Common myeloid progenitor, CD34-positive (primary cell): ENCODE measurements around the gene DLGAP3.
"Not testable (repeated sequence)": the region's sequence is repeated elsewhere in the genome, so short reads cannot be mapped to it uniquely, and the experiment has no call there.

ENCODE experiments used
- CTCF ChIA-PET: fragments of 350-600 bp; sonication (Branson Sonifier 250); formaldehyde crosslinking; loops from one replicate; lab custom pipeline; 2021; ENCODE audit warnings: antibody characterized with exemption; lab: Charles Lee
- POLR2A ChIA-PET: fragments of 350-600 bp; sonication (Branson Sonifier 250); formaldehyde crosslinking; loops from one replicate; lab custom pipeline; 2021; ENCODE audit warnings: antibody characterized with exemption; lab: Charles Lee
- DNase-seq, 3 donors: peaks; one replicate each; pipeline versions ENCODE4 v3.0.0 to v3.0.0-alpha.2; 2013
- H3K27ac ChIP-seq, 2 experiments: 1 replicate in 1 of 2; 2 replicates in 1 of 2; pipeline ENCODE4 v1.7.0; 2013; ENCODE audit warnings: inconsistent platforms in 2 of 2, low read length in 2 of 2, mild to moderate bottlenecking in 2 of 2, low read depth in 1 of 2, moderate library complexity in 1 of 2; ENCODE audit not compliant: severe bottlenecking in 2 of 2, insufficient read depth in 1 of 2, poor library complexity in 1 of 2
- H3K27me3 ChIP-seq, 5 experiments: replicated peaks in 2 of 5; 1 replicate in 3 of 5; 2 replicates in 2 of 5; pipeline versions ENCODE4 v1.6.1 to v1.7.0; 2013; ENCODE audit warnings: low read length in 4 of 5, mild to moderate bottlenecking in 2 of 5, moderate library complexity in 2 of 5, inconsistent platforms in 1 of 5; ENCODE audit not compliant: insufficient read depth in 5 of 5, control insufficient read depth in 4 of 5
- H3K36me3 ChIP-seq, 4 experiments: 1 replicate in 2 of 4; 2 replicates in 2 of 4; pipeline versions ENCODE4 v1.6.1 to v1.7.0; 2013; ENCODE audit warnings: low read length in 3 of 4, control low read depth in 1 of 4, mild to moderate bottlenecking in 1 of 4; ENCODE audit not compliant: control insufficient read depth in 4 of 4, insufficient read depth in 4 of 4
- H3K4me1 ChIP-seq, 4 experiments: 1 replicate in 3 of 4; 2 replicates in 1 of 4; pipeline versions ENCODE4 v1.6.1 to v1.7.1; 2013; ENCODE audit warnings: low read length in 3 of 4, mild to moderate bottlenecking in 3 of 4, control low read depth in 1 of 4, inconsistent platforms in 1 of 4, moderate library complexity in 1 of 4; ENCODE audit not compliant: control insufficient read depth in 4 of 4, insufficient read depth in 4 of 4; ENCODE audit errors: control extremely low read depth in 1 of 4
- H3K4me3 ChIP-seq, 7 experiments: 1 replicate in 4 of 7; 2 replicates in 3 of 7; pipeline versions ENCODE4 v1.5.1 to v1.7.0; 2013; ENCODE audit warnings: mild to moderate bottlenecking in 7 of 7, low read length in 6 of 7, moderate library complexity in 6 of 7, inconsistent platforms in 2 of 7, low read depth in 2 of 7, control low read depth in 1 of 7; ENCODE audit not compliant: insufficient read depth in 4 of 7, control insufficient read depth in 1 of 7; ENCODE audit errors: extremely low read depth in 1 of 7
- H3K9me3 ChIP-seq, 5 experiments: 1 replicate in 4 of 5; 2 replicates in 1 of 5; pipeline versions ENCODE4 v1.6.1 to v1.7.1; 2013; ENCODE audit warnings: low read length in 4 of 5, mild to moderate bottlenecking in 2 of 5, inconsistent platforms in 1 of 5, low read depth in 1 of 5, moderate library complexity in 1 of 5; ENCODE audit not compliant: control insufficient read depth in 4 of 5, insufficient read depth in 2 of 5; ENCODE audit errors: control extremely low read depth in 1 of 5
- WGBS: methylation state at CpG from one replicate; pipeline ENCODE4 v1.1.5; 2013; ENCODE audit not compliant: insufficient coverage; 5-methylcytosine and 5-hydroxymethylcytosine counted together

Gene DLGAP3

DNA sequence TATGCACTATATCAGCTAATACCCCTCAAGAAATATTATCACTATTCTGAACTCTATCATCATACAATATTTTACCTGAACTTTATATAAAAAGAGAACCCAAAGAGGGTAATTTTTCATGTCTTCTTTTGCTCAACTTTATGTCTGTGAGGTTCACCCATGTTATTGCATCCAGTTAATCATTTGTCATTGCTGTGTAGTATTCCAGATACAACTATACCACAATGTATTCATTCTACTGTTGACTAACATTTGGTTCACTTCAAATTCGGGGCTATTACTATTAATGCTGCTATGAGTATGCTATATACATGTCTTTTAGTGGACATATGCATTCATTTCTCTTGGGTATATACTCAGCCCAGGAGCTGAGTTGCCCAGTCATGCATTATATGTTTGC lies 21.0 kb upstream of the DLGAP3 start:
- Histone ChIP-seq H3K36me3 (no peaks in the 10 kb centered on the region), H3K4me1 (no peaks in the 10 kb centered on the region), H3K9me3 (peaks cover 0 to 3% (median 0%) of the 10 kb centered on the region in 5 experiments), H3K27me3 (peaks cover 0 to 1% (median 0%) of the 10 kb centered on the region in 5 experiments), H3K4me3 (no peak overlapping the region), H3K27ac (no peak overlapping the region)
- DNase-seq: no peak
- ChIA-PET POLR2A (no interaction called here), CTCF (no interaction called here)
- no CpG with 5 or more reads among the region's 1 CpG for WGBS

DNA sequence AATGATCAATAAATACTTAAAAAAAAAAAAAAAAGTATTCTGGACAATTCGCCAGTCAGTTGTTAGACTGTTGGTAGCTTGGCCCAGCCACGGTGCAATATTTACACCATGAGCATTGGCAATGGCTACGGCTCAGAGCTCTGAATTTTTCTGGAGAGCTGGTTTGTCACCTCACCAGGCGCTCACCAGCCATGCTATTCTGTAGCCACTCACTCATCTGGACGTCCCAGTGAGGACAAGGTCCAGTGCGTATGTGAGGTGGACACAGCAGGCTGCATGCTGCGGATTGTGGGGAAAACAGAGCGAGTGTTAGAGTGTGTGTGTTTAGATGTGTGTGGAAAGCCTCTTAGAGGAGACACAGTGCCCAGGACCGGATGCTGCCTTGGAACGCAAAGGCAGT lies 19.3 kb upstream of the DLGAP3 start:
- POLR2A ChIA-PET: interaction anchor here (0.6 kb wide), 1 partner anchor 671 kb away, joined by 3 read pairs; no protein-coding TSS in a partner anchor
- not testable (repeated sequence) for H3K36me3 ChIP-seq, DNase-seq

DNA sequence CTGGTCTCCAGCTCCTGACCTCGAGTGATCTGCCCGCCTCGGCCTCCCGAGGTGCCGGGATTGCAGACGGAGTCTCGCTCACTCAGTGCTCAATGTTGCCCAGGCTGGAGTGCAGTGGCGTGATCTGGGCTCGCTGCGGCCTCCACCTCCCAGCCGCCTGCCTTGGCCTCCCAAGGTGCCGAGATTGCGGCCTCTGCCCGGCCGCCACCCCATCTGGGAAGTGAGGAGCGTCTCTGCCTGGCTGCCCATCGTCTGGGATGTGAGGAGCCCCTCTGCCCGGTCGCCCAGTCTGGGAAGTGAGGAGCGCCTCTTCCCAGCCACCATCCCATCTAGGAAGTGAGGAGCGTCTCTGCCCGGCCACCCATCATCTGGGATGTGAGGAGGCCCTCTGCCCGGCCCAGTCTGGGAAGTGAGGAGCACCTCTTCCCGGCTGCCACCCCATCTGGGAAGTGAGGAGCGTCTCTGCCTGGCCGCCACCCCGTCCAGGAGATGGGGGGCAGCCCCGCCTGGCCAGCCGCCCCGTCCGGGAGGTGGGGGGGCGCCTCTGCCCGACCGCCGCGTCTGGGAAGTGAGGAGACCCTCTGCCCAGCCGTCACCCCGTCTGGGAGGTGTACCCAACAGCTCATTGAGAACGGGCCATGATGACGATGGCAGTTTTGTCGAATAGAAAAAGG lies 18.3 kb upstream of the DLGAP3 start:
- H3K27ac ChIP-seq, POLR2A ChIA-PET, H3K27me3 ChIP-seq, H3K36me3 ChIP-seq, CTCF ChIA-PET, H3K4me3 ChIP-seq, DNase-seq, H3K9me3 ChIP-seq, H3K4me1 ChIP-seq: not testable (repeated sequence)
- WGBS: 93% methylated on average over 22 of the region's 41 CpGs

More for the DNA sequence above, 19.3 kb upstream of the DLGAP3 start:
- CTCF ChIA-PET, H3K27me3 ChIP-seq, H3K9me3 ChIP-seq, H3K27ac ChIP-seq, H3K4me3 ChIP-seq, H3K4me1 ChIP-seq: not testable (repeated sequence)
- WGBS: 99% methylated on average over 8 of the region's 10 CpGs

DNA sequence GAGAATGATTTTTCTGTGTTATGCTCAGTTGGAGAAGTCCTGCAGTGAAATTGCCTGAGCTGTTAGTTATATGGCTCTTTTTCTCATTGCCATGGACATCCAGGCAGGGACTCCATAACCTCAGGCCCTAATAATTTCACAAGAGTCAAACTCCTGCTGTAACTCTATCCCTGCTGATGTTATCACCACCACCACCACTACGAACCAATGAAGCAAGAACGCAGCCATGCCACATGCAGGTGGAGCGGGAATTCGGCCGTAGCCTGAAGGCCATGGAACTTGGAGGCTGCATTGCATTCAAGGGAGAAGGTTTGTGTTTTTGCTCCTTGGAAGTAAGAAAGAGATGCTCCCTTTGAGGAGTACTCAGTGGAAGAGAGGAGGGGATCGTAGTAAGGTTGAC lies 16.8 kb upstream of the DLGAP3 start:
- CTCF ChIA-PET: no interaction called here
- no peaks in the 10 kb centered on the region for H3K36me3 ChIP-seq
- no peak overlapping the region for H3K27ac ChIP-seq
- no peaks in the 10 kb centered on the region for H3K4me1 ChIP-seq
- DNase-seq: no peak
- no CpG with 5 or more reads among the region's 6 CpGs for WGBS
- H3K27me3 ChIP-seq: peaks cover 0 to 11% (median 2%) of the 10 kb centered on the region in 5 experiments
- POLR2A ChIA-PET: no interaction called here
- H3K9me3 ChIP-seq: peaks cover 0 to 3% (median 0%) of the 10 kb centered on the region in 5 experiments
- H3K4me3 ChIP-seq: no peak overlapping the region

DNA sequence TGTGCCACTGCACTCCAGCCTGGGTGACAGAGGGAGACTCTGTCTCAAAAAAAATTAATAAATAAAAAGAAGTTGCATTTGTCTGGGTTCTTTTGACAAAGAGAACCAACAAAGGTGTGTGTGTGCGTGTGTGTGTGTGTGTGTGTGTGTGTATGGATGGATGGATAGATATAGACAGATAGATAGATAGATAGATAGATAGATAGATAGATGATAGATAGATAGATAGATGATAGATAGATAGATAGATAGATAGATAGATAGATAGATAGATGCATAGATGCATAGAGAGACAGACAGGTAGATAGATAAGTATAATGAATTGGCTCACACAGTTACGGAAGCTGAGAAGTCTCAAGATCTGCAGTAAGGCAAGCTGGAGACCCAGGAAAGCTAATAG lies 12.3 kb upstream of the DLGAP3 start:
- H3K27me3 ChIP-seq: peaks cover 4 to 21% (median 6%) of the 10 kb centered on the region in 5 experiments

DNA sequence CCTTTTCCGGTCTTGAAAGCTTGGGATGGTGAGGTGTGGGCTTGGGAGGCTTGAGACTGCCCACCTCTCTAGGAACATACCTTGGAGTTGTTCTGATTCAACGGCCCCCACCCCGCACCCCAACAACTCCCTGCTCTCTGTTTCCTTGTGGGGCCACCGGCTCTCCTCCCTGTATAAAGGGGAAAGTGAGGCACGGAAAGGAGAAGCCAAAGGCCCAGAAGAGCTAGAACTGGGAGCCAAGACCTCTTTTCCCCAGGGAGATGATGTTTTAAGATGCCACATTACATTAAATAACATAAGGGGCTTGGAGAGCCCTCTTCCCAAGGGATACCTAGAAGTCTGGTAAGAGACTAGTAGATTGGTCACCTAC lies 1.2 kb upstream of the DLGAP3 start:
- WGBS: no CpG with 5 or more reads among the region's 5 CpGs

More for the DNA sequence above, 12.3 kb upstream of the DLGAP3 start:
- ChIA-PET POLR2A (interaction anchor here (0.7 kb wide), 1 partner anchor 132 kb away, joined by 3 read pairs; no protein-coding TSS in a partner anchor), CTCF (interaction anchor here (0.6 kb wide), 1 partner anchor 432 kb away, joined by 3 read pairs; no protein-coding TSS in a partner anchor)
- H3K4me3 ChIP-seq, H3K27ac ChIP-seq, DNase-seq, H3K36me3 ChIP-seq, H3K9me3 ChIP-seq, H3K4me1 ChIP-seq: not testable (repeated sequence)
- 100% methylated on average over 2 of the region's 2 CpGs for WGBS

More for the DNA sequence above, 1.2 kb upstream of the DLGAP3 start:
- Histone ChIP-seq H3K36me3 (no peaks in the 10 kb centered on the region), H3K27me3 (peaks cover 17 to 78% (median 30%) of the 10 kb centered on the region in 5 experiments), H3K27ac (no peak overlapping the region), H3K4me3 (no peak overlapping the region), H3K4me1 (peaks cover 0 to 17% (median 15%) of the 10 kb centered on the region in 4 experiments), H3K9me3 (no peaks in the 10 kb centered on the region)
- ChIA-PET CTCF (no interaction called here), POLR2A (no interaction called here)
- no peak for DNase-seq
